ENCODE data around the gene FAM149B1. TPM values are rescaled to one million over a fixed set of nuclear protein-coding genes. Genes with fewer than 3 reads are reported as not detected.
"Not testable (repeated sequence)": the region's sequence is repeated elsewhere in the genome, so short reads cannot be mapped to it uniquely, and the experiment has no call there.

FAM149B1 gene
- total RNA-seq, 1 donor from 2014 or later = 23.5 TPM

DNA sequence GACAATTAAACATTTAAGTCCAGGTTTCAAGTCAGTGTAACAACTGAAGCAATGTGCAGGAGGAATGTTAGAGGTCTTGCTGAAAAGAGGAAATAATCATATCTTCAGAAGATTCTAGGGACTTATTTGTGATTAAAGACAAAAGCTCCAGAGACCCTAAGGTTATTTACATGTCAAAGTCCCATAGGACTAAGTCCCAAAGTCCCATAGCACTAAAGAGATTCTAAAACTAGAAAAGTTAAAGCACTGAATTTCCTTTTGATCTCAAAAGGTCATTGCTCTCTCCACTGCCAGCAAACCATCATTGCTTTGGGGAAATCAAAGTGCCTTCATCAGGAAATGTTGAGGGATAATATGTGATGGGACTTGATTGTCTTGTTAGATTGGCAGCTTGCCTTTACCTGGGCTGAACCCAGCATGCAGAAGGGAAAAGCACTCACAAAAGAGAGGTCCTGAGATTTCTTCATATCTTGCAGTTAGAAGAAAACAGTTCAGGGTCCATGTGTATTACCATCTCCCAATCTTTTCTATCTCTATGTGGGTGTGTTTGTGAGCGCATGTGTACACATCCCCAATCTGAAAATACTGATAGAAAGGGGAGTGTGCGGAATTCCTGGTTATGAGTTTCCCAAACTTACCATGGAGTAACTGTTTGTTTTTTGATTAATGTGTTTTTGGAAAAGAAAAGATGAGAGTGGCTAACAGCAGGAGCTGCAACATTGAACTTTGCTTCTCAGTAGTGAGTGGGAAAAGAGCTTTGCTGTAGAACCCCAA lies 35.8 kb upstream of the FAM149B1 start:
- no peak for ATAC-seq
- H3K27ac ChIP-seq = no peak overlapping the region
- TF ChIP-seq, protein P1, sequence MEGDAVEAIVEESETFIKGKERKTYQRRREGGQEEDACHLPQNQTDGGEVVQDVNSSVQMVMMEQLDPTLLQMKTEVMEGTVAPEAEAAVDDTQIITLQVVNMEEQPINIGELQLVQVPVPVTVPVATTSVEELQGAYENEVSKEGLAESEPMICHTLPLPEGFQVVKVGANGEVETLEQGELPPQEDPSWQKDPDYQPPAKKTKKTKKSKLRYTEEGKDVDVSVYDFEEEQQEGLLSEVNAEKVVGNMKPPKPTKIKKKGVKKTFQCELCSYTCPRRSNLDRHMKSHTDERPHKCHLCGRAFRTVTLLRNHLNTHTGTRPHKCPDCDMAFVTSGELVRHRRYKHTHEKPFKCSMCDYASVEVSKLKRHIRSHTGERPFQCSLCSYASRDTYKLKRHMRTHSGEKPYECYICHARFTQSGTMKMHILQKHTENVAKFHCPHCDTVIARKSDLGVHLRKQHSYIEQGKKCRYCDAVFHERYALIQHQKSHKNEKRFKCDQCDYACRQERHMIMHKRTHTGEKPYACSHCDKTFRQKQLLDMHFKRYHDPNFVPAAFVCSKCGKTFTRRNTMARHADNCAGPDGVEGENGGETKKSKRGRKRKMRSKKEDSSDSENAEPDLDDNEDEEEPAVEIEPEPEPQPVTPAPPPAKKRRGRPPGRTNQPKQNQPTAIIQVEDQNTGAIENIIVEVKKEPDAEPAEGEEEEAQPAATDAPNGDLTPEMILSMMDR (IDR thresholded peaks at IDR 0.05) = no peak
- no peaks in the 10 kb centered on the region for H3K4me1 ChIP-seq
- intact Hi-C loops (cut with DNase I) = no loop called here
- H3K27me3 ChIP-seq (ENCODE audit: low read depth) = no peaks in the 10 kb centered on the region
- no peak overlapping the region for H3K4me3 ChIP-seq
- H3K36me3 ChIP-seq = peaks cover 100% of the 10 kb centered on the region
- no peak for DNase-seq
- no peaks in the 10 kb centered on the region for H3K9me3 ChIP-seq

DNA sequence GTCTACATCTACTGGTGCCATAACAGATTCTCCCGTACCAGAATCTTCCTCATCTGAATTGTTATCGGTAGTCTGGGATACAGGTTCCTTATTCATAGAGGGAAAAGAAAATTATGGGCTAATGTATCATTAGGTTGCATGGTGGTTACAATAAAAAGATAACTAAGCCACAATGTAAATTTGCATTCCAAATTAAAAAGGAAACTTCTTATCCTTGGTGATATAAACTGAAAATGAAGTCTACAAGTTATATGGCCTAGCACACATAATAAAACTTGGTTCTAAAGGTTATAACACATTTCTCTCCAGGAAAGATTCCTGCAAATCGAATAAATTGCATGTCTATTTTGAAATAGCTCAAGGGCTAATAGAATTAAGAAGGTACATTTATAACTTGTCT lies 33.2 kb upstream of the FAM149B1 start:
- ATAC-seq (no peak), DNase-seq (no peak)
- no peaks in the 10 kb centered on the region for H3K4me1 ChIP-seq
- H3K27me3 ChIP-seq (ENCODE audit: low read depth) = no peaks in the 10 kb centered on the region
- H3K9me3 ChIP-seq = no peaks in the 10 kb centered on the region
- TF ChIP-seq, protein P1 (IDR thresholded peaks at IDR 0.05) = no peak
- no peak overlapping the region for H3K4me3 ChIP-seq
- intact Hi-C loops (cut with DNase I) = no loop called here
- H3K36me3 ChIP-seq = peaks cover 100% of the 10 kb centered on the region
- no peak overlapping the region for H3K27ac ChIP-seq

DNA sequence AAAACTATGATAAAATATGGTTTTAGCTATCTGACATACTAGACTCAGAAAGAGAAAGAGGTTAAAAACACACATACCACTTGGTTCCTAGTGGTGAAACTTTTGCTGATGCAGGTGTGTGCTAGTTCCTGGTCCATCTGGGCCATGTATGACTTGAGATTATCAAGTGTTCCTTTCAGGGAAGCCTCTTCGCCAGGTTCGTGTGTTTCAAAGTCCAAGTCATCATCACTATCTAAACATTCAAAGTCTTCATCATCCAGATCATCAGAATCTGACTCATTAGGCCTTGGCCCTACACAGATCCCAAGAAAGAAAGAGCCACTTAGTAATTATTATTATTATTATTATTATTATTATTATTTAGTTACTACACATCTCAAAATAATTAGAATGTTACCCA lies 31.3 kb upstream of the FAM149B1 start:
- Histone ChIP-seq H3K4me3 (no peak overlapping the region), H3K36me3 (peaks cover 100% of the 10 kb centered on the region), H3K27me3 (ENCODE audit: low read depth) (no peaks in the 10 kb centered on the region), H3K9me3 (no peaks in the 10 kb centered on the region), H3K4me1 (no peaks in the 10 kb centered on the region), H3K27ac (no peak overlapping the region)
- intact Hi-C loops (cut with DNase I) = no loop called here
- ATAC-seq (no peak), DNase-seq (no peak)
- TF ChIP-seq, protein P1 (IDR thresholded peaks at IDR 0.05) = no peak

DNA sequence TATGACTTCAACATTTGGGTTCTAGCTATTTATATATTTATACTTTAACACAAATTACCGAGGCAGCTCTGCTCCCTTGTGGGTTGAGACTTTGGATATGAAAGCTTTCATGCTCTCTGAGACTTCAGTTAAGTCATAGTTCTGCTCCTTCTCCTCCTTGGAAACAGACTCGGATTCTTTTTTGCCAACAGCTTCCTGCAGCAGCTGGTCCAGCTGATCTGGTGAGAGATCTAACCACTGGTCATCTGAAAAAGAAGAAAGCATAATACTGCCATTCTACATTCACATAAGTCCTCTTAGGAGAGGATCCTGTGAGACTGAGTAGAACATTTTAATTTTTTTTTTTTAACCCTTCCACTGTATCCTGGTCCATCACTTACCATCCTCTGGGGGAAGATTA lies 28.7 kb upstream of the FAM149B1 start:
- Histone ChIP-seq H3K4me3 (no peak overlapping the region), H3K27ac (no peak overlapping the region), H3K9me3 (no peaks in the 10 kb centered on the region), H3K27me3 (ENCODE audit: low read depth) (no peaks in the 10 kb centered on the region), H3K4me1 (no peaks in the 10 kb centered on the region), H3K36me3 (peaks cover 100% of the 10 kb centered on the region)
- intact Hi-C loops (cut with DNase I) = no loop called here
- ATAC-seq (no peak), DNase-seq (no peak)
- TF ChIP-seq, protein P1 (IDR thresholded peaks at IDR 0.05) = no peak

DNA sequence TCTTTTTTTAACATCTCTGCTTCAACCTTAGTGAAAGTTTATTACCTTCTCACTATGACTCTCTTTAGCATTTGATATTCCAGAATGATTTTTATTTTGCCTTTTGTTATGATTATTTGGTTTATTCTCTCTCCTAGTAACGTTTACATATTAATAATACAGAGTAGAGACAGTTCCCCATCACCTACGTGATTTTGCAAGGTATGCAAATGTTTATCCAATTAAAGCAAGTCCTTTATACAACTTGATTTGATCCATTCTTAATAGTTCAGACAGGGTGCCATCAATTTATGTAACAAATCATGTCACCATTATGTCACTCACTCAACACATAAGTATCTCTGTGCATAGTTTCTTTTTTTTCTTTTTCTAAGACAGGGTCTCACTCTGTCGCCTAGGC lies 26.3 kb upstream of the FAM149B1 start:
- H3K27me3 ChIP-seq (ENCODE audit: low read depth) = no peaks in the 10 kb centered on the region
- no peak overlapping the region for H3K27ac ChIP-seq
- no peaks in the 10 kb centered on the region for H3K9me3 ChIP-seq
- H3K36me3 ChIP-seq = peaks cover 100% of the 10 kb centered on the region
- intact Hi-C loops (cut with DNase I) = no loop called here
- no peak for ATAC-seq
- H3K4me3 ChIP-seq = no peak overlapping the region
- H3K4me1 ChIP-seq = no peaks in the 10 kb centered on the region
- TF ChIP-seq, protein P1 (IDR thresholded peaks at IDR 0.05) = no peak
- DNase-seq = no peak

DNA sequence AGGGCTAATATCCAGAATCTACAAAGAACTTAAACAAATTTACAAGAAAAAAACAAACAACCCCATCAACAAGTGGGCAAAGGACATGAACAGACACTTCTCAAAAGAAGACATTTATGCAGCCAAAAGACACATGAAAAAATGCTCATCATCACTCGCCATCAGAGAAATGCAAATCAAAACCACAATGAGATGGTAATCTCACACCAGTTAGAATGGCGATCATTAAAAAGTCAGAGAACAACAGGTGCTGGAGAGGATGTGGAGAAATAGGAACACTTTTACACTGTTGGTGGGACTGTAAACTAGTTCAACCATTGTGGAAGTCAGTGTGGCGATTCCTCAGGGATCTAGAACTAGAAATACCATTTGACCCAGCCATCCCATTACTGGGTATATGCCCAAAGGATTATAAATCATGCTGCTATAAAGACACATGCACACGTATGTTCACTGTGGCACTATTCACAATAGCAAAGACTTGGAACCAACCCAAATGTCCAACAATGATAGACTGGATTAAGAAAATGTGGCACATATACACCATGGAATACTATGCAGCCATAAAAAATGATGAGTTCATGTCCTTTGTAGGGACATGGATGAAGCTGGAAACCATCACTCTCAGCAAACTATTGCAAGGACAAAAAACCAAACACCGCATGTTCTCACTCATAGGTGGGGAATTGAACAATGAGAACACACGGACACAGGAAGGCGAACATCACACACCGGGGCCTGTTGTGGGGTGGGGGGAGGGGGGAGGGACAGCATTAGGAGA lies 17.1 kb upstream of the FAM149B1 start:
- ATAC-seq; H3K4me3 ChIP-seq; DNase-seq; H3K4me1 ChIP-seq; H3K27me3 ChIP-seq (ENCODE audit: low read depth); intact Hi-C loops (cut with DNase I); H3K27ac ChIP-seq; H3K9me3 ChIP-seq: not testable (repeated sequence)
- peaks cover 88% of the 10 kb centered on the region for H3K36me3 ChIP-seq
